NCI-H460 (cell line): Measurements from ENCODE around the gene ANK3. TPM values are rescaled to one million over a fixed set of nuclear protein-coding genes. Genes with fewer than 3 reads are reported as not detected.
"Not testable (repeated sequence)": the region's sequence is repeated elsewhere in the genome, so short reads cannot be mapped to it uniquely, and the experiment has no call there.

Experiments
- DNase-seq: peaks from one replicate; pipeline ENCODE4 v3.0.0-alpha.2; 2016; ENCODE audit warnings: low read depth; ENCODE audit errors: extremely low read depth
- total RNA-seq: library from RNA; depleted of rRNA; stranded (reverse); fragments of >200 nt; shearing (Covaris generic); gene quantifications from 2 replicates; pipeline ENCODE4 v1.2.3, GENCODE V29; 2014

ANK3 gene
- total RNA-seq, 1 experiment from 2014 or later: 65.7 TPM

DNA sequence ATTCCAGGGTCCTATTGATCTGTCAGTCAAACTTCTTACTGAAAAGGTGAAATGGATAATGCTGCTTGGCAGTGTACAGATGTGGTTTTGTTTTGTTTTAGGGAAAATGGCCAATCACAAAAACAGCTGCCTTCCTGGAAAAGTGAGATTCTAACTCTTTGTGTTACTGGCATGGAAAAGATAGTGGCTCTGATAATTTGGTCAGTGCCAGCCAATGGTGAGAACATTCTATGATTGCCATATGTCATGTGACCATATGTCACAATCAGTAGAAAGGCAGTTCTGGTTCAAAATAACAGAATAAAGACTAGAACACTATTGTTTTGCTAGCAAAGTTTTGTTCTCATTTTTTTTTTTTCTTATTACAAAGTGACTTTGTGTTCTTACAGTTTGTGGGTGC lies 344.1 kb downstream of the ANK3 start:
- DNase-seq: no peak

DNA sequence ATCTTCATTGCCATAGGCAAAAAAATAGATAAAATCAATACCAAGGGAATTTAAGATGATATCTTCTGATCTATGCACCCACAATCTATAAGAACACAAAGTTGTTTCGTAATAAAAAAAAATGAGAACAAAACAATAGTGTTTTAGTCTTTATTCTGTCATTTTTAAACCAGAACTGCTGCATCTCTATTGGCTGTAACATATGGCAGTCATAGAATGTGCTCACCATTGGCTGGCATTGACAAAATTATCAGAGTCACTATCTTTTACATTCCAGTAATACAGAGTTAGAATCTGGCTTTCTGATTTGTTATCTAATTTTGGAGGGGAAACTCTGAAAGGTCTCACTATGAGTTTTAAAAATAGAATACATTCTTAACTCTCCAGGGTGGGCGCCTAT lies 344.7 kb downstream of the ANK3 start:
- DNase-seq: no peak

- DNase-seq: no peak
These were observed 345.4 kb downstream of the ANK3 start for GRCh38 chr10:60044242-60044641.

DNA sequence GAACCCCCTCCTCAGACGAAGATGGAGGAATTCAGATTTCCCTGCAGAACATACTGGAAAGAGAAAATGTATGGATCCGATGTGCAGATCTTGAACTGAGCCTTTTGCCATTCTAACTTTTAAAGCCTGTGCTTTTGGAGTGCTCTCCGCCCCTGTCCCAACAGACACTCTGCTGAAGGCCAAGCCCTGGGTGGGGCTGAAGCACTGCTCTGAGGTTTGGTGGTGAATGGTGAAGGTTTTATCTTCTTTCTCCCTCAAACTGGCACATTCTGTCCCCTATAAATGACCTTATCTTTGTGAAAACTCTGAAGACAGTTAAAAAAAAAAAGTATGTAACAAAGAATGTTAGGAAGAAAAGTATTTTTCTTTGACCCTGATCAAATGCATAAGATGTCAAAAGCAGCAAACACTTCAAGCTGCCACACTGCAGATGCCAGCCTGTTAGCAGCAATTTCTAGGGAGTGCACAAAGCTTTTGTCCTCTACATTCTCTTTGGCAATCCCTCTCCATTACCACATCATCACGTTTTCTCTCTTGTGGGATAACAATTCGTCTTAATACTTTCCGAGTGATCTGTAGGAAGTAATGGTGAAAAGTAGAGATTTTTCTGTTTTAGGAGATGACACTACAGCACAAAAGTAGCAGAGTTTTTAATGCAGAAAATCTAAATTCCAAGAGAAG lies 346.0 kb downstream of the ANK3 start:
- no peak for DNase-seq

DNA sequence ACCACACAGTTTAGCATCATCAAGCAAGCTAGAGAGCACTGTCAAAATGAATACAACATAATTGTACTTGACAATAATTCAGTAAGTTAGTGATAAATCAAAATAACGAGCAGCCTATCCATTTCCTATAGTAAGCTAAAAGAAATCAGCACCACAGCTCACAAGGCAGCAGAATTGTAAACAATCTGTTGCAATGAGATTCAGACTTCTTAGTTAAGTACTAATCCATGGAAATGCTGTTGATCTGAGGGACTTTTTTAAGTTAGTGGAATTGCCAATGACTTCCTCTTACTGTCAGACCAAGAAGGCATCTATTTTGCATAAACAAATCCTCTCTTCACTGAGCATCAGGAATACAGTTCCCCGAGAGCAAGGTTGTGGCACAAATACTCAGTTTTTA lies 346.8 kb downstream of the ANK3 start:
- DNase-seq: no peak

DNA sequence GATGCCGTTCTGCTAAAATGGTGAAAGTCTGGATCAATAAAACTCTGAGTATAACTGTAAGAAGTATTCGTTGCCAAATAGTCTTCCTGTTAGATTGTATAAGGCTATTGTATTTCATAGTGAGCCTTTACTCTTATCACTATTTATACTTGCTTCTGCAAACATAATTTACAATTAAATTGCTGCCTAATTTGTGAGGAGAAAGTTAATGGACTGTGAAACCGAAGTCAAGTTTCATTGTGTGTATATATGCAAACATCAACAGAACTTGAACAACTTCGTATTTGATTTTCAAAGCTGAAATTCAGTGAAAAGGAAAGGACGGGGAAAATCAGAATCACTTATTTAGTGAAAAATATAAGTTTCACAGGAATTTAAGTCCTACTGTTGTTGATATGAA lies 347.4 kb downstream of the ANK3 start:
- DNase-seq: no peak

GRCh38 chr10:60041489-60042133 lies 348.1 kb downstream of the ANK3 start:
- DNase-seq: no peak

DNA sequence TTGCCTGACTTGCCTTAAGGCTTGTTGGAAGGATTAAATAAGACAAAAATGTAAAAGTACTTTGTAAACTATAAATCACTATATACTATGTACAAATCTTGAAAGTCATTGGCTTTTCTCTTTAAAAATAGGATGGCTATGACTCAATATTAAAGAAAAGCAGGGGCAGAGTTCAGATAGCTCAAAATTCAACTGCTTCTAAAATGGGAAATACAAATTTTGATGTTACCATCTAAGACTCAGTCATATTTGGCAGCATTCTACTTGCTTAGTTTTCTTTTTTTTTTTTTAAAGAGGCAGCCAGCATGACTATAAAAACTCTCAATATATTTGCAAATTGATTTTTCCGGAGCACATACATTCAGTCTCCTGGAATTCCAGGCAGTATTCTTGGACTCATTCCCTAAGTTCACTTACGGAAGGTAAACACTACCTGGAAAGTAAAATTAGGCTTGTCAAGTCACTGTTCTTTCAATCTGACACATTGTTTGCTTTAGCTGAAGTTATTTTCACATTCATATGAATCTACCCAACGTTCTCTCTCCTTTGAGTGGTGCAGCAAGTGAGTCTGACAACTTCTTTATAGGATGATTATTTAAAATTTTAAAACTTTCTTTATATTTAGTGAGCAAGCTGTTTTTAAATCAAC lies 349.5 kb downstream of the ANK3 start:
- DNase-seq: no peak

DNA sequence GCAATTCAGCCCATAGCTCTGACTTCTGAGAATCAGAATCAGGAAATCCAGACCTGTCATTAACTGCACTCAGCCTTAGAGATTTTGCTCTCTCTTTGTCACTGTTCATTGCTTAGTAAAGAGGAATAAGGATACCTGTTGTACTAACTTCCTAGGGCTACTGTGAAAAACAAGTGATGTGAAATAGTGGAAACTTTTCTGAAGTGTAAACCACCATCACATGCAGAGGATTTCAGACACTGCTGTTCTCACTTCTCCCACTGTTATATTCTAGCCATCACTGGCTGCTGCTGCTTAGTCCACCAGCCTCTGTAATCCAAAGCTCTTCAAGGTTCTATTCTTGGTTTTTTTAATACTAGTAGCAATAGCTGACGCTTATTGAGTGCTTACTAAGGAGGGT lies 353.7 kb downstream of the ANK3 start:
- DNase-seq: no peak

- DNase-seq: not testable (repeated sequence)
These were observed 354.3 kb downstream of the ANK3 start for GRCh38 chr10:60035375-60035774.

- peak; percentile 68 for DNase-seq
These were observed 357.0 kb downstream of the ANK3 start for GRCh38 chr10:60032723-60033122.

- DNase-seq: no peak
These were observed 358.0 kb downstream of the ANK3 start for GRCh38 chr10:60031664-60032063.

DNA sequence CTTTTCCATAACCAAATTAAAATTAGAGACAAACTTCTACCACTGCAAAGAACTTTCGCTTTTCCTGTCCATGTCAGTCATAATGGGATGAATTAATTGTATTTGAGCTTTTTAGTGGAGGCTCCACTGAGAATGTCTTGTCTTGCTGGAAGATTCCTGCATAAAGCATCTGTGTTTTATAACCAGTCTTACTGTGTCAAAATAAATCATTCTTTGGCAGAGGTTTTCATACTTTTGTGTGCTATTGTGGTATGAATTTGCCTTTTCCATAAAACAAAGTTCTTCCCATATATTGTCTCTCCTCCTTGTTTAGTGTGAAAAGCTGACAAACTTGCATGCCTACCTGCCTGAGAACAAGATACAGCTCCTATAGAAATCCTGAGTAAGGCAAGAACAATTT lies 358.5 kb downstream of the ANK3 start:
- no peak for DNase-seq

- no peak for DNase-seq
These were observed 360.2 kb downstream of the ANK3 start for GRCh38 chr10:60029475-60029874.

DNA sequence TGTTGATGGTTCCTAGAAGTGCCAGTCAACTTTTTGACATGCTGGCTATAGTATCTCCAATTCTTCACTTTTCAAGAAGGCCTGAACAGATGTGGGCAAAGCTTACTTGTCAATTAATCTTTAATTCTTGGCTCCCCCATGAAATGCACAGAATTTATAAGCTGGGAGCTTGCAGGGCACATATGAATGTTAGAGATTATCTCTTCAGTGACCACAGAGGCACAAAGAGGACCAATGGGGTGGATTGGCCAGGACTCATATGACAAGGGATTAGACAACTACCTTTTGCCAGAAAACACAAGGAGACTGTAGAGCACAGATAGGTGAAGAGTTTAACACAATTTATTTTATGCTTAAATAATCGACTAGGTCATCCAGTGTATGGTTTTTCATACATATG lies 361.6 kb downstream of the ANK3 start:
- no peak for DNase-seq

- no peak for DNase-seq
These were observed 364.4 kb downstream of the ANK3 start for GRCh38 chr10:60025279-60025678.

DNA sequence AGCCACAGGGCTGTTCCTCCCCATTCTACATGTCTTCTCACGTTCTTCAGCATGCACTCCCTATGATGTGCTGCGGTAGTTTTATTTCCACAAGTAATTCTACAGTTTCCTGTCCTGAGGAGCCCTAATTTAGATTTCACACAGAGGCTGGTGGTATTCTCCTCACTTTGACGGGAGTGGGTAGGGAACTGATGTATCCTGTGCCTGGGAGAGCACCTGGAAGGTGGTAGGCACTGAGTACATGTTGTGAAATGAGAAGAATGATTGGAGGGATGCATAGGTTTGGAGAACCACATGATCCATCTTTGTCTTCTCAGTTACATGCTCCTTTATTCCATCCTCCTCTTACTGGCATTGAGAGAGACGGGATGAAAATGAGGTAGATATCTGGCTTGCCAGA lies 365.2 kb downstream of the ANK3 start:
- no peak for DNase-seq

DNA sequence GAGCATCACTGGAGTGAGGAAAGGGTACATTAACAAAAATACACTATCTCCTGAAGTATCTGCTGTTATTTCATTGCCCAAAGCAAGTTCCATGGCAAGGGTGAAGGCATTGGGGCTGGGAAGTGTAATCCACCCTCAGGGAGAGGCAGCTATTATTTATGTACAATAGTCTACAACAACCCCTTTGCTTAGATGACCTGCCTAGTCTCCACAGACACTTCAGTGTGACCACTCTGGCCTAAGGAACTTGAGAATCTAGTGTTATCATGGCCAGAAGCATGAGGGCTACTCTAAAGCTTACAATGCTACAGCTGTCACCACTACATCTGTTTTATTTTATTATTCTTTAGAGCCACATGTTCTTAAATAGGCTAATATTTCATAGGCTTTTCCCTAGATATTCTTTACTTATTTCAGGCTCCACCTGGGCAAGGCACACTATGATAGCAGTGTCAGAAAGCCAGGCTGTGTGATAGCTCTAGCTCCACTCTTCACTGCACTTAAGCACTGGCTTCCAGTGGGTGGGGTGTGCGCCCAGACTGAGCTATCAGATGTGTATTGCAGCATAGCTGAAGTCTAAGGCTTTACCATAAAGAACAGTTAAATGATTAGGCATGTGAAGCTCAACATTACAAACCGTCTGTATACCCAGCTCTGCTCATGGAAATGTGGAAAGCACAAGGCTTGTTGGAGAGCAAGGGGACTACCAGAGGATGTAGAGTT lies 366.4 kb downstream of the ANK3 start:
- DNase-seq: no peak

DNA sequence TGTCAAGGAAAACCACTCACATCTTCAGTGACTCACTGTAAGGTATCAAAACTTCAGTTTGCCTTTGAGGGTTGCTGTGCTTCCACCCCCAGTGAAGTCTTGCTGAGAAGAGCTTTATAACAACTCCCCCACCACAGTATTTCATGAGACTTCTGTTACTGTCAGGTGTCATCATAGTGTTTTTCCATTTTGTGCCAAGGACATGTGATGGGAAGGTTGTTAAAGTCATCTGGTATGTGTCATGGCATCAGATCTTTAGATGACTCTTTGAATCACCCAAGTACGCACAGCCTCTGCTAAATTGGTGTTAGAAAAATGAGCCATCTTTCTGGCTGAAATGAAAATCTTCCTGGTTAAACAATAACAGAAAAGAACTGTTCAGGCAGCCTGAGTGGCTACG lies 368.3 kb downstream of the ANK3 start:
- no peak for DNase-seq

- no peak for DNase-seq
These were observed 372.9 kb downstream of the ANK3 start for GRCh38 chr10:60016794-60017193.

- DNase-seq: no peak
These were observed 379.8 kb downstream of the ANK3 start for GRCh38 chr10:60009710-60010383.
